NCI-H345 (cell line): ENCODE data around the gene CSNK2A2.

Experiments used
- DNase-seq: peaks from one replicate; lab custom pipeline; 2025; lab: John Stamatoyannopoulos, UW

The CSNK2A2 gene

GRCh38 chr16:58198022-58198683 is at the start of gene CSNK2A2:
CSNK2A2 (minus strand) TSS chr16:58198106; CDS start chr16:58197736, 370 bp downstream.
- DNase-seq = peak; percentile 52

- no peak for DNase-seq
Measured at GRCh38 chr16:58243528-58244004, 45.7 kb upstream of the CSNK2A2 start.

GRCh38 chr16:58236831-58237230 is 38.9 kb upstream of the CSNK2A2 start:
- DNase-seq = no peak

GRCh38 chr16:58236231-58236690 is 38.4 kb upstream of the CSNK2A2 start:
- peak; percentile 80 for DNase-seq

- no peak for DNase-seq
Measured at GRCh38 chr16:58235663-58236062, 37.8 kb upstream of the CSNK2A2 start.

- DNase-seq = no peak
Measured at GRCh38 chr16:58234831-58235595, 37.1 kb upstream of the CSNK2A2 start.

GRCh38 chr16:58230259-58230658 is 32.4 kb upstream of the CSNK2A2 start:
- no peak for DNase-seq

GRCh38 chr16:58226790-58227189 is 28.9 kb upstream of the CSNK2A2 start:
- DNase-seq = no peak

GRCh38 chr16:58225965-58226602 is 28.2 kb upstream of the CSNK2A2 start:
- no peak for DNase-seq

GRCh38 chr16:58222532-58223316 is 24.8 kb upstream of the CSNK2A2 start:
- DNase-seq = no peak

GRCh38 chr16:58219432-58219831 is 21.5 kb upstream of the CSNK2A2 start:
- DNase-seq = no peak

- no peak for DNase-seq
Measured at GRCh38 chr16:58218786-58219185, 20.9 kb upstream of the CSNK2A2 start.

- no peak for DNase-seq
Measured at GRCh38 chr16:58217311-58217925, 19.5 kb upstream of the CSNK2A2 start.

GRCh38 chr16:58212824-58213655 is 15.1 kb upstream of the CSNK2A2 start:
- no peak for DNase-seq

GRCh38 chr16:58211846-58212245 is 13.9 kb upstream of the CSNK2A2 start:
- no peak for DNase-seq

- no peak for DNase-seq
Measured at GRCh38 chr16:58211245-58211644, 13.3 kb upstream of the CSNK2A2 start.

- DNase-seq = no peak
Measured at GRCh38 chr16:58205276-58206036, 7.5 kb upstream of the CSNK2A2 start.

- DNase-seq = no peak
Measured at GRCh38 chr16:58201163-58201562, 3.3 kb upstream of the CSNK2A2 start.

- no peak for DNase-seq
Measured at GRCh38 chr16:58200004-58200797, 2.3 kb upstream of the CSNK2A2 start.
